ENCODE measurements around the gene E2F6.
"Not testable (repeated sequence)": the region's sequence is repeated elsewhere in the genome, so short reads cannot be mapped to it uniquely, and the experiment has no call there.

The E2F6 gene

GRCh38 chr2:11411768-11412448 lies 54.1 kb downstream of the E2F6 start:
- no peak for DNase-seq (ENCODE audit: low read depth)

GRCh38 chr2:11411244-11411643 lies 54.7 kb downstream of the E2F6 start:
- DNase-seq (ENCODE audit: low read depth): no peak

DNA sequence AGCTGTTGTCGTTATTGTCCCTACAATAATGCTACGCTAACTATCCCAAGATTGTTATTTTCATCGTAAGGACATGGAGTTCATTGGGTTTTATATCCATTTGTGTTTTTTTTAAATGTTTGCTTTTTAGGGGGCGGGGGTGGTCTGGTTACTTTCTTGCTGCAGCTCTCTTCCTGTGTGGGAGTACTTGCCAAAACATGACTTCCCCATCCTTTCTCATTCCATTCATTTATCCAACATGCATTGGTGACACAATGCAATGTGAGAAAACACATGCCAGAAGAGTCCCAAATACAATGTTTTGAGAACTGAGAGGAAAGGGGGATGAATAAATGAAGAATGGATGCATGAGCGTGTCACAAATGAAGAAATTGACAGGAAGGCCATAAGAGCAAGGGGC lies 55.9 kb downstream of the E2F6 start:
- DNase-seq (ENCODE audit: low read depth): no peak

DNA sequence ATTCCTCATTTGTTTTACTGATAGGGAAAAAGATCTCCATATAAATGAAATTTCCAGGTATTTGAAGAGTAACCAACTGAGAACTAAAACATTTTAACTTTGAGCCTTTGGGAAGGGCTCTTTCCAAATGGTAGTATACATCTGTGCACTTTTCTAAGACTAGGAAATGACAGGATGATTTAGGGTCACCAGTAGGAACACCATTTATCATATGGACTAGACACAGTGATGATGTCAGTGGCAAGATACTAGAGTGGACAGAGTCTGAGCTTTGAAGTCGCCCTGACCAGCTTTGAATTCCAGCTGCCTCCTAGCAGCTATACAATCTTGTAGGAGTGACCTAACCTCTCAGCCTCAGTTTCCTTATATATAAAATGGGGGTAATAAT lies 56.4 kb downstream of the E2F6 start:
- DNase-seq (ENCODE audit: low read depth): no peak

- no peak for DNase-seq (ENCODE audit: low read depth)
Measured at GRCh38 chr2:11408959-11409571, 56.9 kb downstream of the E2F6 start.

- no peak for DNase-seq (ENCODE audit: low read depth)
Measured at GRCh38 chr2:11407413-11407812, 58.5 kb downstream of the E2F6 start.

DNA sequence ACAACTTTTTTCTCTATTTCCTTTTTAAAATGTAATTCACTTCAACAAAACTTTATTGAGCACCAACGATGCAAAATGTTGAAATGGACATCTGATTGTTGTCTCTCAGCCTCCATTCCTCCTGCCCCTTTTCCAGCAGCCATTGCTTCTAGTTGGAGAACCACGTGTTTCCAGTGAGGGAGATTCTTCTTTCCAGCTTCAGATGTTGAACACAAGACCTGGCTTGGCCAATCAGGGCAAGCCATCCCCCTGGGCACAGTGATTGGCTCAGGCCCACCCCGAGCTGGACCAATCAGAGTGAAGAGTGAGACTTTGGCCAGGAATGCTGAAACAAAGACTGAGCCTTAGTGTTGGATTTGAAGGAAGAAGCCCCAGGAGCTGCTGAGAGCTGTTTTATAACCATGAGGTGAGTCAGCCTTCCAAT lies 59.0 kb downstream of the E2F6 start:
- DNase-seq (ENCODE audit: low read depth): no peak

GRCh38 chr2:11406267-11406957 lies 59.5 kb downstream of the E2F6 start:
- no peak for DNase-seq (ENCODE audit: low read depth)

DNA sequence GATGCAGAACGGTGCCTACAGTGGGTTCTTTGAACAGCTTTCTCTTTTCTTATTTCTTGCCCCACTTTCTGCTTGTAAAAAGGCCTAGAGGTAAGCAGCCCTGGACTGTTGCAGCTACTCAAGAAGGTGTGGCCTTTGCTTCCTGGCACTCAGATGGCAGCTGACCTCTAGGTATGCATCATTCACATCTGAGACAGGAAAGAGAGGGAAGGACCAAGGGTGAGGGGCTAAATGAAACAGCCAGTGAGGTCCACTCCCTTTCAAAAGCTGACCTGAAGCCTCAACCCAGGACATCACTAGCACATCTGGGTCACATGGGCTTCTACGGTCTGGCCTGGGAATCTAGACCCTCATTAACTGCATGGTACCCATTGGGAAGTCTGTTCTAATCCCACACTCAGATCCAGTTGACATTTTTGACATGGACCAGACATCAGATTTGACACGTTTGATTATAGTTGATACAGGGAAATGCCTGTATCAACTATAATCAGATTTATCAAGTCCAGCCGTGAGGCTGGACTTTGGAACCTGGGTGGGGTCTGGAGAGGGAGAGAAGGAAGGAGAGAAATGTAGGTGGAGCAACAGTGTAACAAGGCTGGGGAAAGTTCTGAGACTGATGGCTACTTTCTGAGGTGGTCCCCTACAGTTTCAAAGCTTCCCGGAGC lies 60.2 kb downstream of the E2F6 start:
- DNase-seq (ENCODE audit: low read depth): no peak

DNA sequence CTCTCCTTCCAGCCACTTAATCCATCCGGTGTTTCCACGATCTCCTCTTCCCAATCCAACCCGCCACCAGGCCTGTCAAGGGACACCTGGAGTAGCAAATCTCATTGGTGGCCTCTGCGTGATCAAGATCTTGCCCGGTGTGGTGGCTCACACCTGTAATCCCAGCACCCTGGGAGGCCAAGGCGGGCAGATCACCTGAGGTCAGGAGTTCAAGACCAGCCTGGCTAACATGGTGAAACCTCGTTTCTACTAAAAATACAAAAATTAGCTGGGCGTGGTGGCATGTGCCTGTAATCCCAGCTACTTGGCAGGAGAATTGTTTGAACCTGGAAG lies 60.9 kb downstream of the E2F6 start:
- not testable (repeated sequence) for DNase-seq (ENCODE audit: low read depth)

- DNase-seq (ENCODE audit: low read depth): no peak
Measured at GRCh38 chr2:11404376-11405073, 61.4 kb downstream of the E2F6 start.

DNA sequence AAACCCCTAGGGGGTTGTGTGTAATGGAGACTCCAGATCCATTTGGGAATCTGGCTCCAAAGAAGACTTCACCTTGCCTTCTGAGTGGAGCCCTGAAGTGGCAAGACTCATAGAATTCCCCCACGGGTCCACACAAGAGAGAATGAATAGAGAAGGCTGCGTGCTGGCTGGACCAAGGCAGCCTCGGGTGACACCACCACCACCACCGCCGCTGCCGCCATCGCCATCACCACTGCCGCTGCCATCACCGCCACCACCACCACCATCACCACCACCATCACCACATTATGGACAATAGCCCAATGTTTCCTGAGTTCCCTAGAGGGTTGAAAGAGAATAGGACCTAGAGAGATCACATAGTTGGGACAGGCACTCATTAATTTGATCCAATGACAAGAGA lies 63.5 kb downstream of the E2F6 start:
- DNase-seq (ENCODE audit: low read depth): no peak

- no peak for DNase-seq (ENCODE audit: low read depth)
Measured at GRCh38 chr2:11399438-11399762, 66.6 kb downstream of the E2F6 start.

DNA sequence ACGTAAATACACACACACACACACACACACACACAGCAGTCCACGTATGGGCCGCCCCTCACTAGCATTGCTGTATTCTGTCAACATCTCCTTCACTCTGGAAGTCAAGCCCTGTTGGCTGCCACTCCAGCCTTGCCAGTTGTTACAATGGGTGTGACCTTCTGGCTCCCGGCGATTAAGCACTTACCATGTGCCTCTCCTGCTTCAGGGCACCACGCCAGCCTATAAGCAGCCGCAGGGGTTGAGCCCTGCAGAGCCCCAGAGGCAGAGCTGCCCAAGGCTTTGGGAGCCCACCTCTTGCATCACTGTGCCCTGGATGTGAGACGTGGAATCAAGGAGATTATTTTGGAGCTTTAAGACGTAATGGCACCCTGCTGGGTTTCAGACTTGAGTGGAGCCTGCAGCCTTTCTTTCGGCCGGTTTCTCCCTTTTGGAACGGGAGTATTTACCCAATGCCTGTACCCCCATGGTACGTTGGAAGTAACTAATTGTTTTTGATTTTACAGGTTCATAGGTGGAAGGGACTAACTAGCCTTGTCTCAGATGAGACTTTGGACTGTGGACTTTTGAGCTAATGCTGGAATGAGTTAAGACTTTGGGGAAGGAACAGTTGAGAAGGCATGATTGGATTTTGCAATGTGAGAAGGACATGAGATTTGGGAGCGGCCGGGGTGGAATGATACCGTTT lies 67.1 kb downstream of the E2F6 start:
- DNase-seq (ENCODE audit: low read depth): no peak

DNA sequence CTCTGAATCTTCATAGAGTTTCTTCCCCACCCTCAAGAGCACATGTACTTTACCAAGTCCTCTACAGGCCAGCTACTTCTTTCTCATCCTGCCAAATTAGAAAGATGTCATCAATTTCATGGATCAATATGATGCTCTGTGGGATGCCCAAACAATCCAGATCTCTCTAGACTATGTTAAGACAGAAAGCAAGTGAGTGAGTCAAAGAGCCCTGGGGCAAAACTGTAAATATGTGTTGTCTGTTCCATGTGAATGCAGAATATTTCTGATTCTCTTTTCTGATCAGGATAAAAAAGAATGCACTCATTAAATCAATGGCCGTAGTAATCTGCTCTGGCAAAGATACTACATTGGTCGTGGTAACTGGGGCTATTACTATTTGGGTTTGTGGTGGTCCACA lies 68.4 kb downstream of the E2F6 start:
- DNase-seq (ENCODE audit: low read depth): no peak

- DNase-seq (ENCODE audit: low read depth): no peak
Measured at GRCh38 chr2:11396467-11397445, 69.2 kb downstream of the E2F6 start.

DNA sequence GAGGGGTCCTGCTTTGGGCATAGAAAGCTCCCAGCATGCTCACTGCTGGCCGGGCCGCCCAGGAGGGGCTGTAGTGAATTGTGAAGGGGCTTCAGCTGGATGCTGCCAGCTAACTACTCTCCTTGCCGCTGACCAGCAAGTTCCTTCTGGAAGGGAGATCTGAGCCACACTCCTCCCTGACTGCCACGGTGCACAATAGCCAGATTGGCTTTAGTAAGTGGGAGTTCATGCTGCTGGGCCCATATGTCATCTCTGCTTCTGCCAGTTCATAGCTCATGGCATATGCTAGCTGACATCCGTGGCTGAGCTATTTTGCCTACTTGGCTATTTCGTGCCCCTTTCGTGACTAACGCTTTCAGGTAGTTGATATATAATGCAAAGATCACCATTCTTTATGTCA lies 69.9 kb downstream of the E2F6 start:
- no peak for DNase-seq (ENCODE audit: low read depth)

- DNase-seq (ENCODE audit: low read depth): no peak
Measured at GRCh38 chr2:11395389-11395788, 70.6 kb downstream of the E2F6 start.

Data from stimulated activated CD8-positive, alpha-beta memory T cell treated with anti-CD3 and anti-CD28 coated beads, Interleukin-15, amount 100 ng/mL, for 1 hour (primary cell).